HG02981 (cell line): Measurements from ENCODE around the gene CFL1.
"Not testable (repeated sequence)": the region's sequence is repeated elsewhere in the genome, so short reads cannot be mapped to it uniquely, and the experiment has no call there.

Source experiments
- ATAC-seq: cut with Tn5 transposase; IDR thresholded peaks from one replicate; pipeline ENCODE4 v1.9.1; 2021; ENCODE audit warnings: mild to moderate bottlenecking, moderate library complexity; ENCODE audit not compliant: unreplicated experiment

Gene CFL1

DNA sequence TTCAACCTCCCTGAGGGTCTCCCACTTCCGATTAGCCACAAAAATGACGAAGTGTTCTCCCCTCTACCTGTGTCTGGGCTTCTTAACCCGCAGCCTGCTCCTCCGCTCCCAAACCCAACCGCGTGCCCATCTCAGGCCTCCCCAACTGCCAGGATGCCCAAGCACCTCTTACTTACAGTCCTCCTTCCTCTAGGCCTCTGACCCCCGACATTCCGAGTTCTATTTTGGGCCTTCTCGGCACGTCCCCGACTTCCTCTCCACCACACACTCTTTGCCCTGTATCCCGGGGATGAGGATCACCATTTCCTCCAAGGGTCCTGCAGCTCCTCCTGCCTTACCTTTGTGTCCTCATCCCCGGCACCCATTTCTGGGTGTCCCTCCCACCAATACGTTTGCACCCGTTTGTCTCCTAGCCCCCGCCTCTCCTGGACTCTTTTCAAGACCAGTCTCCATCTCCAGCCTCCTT is 1.9 kb upstream of the CFL1 start:
- no peak for ATAC-seq

DNA sequence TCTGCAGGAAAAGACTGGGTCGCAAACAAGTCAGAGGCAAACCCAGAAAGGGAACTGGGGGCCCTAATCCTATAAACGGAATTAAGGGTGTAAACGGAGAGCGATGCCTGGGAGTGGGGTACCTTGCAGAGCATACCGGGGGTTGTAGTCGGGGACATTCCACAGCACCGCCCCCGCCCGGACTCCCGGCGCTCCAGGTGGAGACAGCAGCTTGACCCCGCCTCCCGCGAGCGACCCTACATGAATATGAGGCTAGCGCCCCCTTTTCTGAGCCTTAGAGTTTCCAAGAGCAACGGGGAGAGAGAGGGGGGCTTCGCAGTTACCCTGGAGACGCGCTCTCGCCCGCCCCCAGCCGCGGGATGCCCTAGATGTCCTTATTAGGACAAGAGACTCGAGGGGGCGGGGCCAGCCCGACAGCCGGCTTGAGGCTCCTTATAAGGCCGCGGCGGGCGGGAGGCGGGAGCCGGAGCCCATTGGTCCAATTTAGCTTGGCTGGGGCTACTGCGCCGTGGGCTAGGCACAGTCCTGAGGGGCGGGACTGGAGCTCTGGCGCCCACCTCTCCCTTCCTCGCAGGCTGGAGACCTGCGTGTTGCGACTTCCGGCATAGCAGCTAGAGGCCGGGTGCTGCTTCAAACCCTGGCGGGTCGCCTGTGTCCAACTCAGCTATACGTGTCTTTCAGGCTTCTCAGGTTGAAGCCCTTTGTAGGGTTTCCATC is 1.3 kb upstream of the CFL1 start:
- peak; percentile 51 for ATAC-seq

DNA sequence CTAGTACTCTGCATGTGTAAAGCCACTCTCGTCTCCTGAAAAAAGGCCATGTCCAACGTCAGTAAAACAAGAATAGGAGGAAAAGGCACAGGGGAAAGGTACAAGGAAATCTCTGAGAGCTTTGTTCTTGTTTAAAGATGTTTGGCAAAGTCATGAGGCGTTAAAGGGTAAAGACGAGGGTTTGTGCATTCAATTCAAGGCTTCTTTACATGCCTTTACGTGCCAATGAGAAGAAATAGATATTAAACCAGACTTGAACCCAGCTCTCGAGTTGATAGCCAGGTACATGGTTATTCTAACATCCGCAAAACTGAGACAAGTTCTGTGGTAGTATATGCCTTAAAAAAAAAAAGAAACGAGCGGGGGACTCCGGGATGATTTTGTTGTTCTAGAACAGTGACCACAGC is 704 bp upstream of the CFL1 start:
- no peak for ATAC-seq

DNA sequence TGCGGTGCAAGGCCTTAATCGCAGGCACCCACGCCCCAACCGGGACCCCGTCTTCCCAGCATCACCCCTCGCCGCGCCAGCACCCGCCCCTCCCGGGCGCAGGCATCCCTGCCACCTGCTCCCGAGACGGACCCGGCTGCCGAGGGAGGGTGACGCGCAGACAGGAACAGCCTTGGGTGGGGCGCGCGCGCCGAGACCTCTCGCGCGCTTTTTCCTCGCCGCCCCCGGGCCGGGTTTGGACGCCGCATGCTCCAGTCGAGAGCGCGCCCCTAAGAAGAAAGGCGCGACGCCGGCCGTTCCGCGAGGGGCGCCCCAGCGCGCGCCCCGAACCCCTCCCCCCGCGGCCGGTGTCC is 504 bp downstream of the CFL1 start:
- no peak for ATAC-seq

DNA sequence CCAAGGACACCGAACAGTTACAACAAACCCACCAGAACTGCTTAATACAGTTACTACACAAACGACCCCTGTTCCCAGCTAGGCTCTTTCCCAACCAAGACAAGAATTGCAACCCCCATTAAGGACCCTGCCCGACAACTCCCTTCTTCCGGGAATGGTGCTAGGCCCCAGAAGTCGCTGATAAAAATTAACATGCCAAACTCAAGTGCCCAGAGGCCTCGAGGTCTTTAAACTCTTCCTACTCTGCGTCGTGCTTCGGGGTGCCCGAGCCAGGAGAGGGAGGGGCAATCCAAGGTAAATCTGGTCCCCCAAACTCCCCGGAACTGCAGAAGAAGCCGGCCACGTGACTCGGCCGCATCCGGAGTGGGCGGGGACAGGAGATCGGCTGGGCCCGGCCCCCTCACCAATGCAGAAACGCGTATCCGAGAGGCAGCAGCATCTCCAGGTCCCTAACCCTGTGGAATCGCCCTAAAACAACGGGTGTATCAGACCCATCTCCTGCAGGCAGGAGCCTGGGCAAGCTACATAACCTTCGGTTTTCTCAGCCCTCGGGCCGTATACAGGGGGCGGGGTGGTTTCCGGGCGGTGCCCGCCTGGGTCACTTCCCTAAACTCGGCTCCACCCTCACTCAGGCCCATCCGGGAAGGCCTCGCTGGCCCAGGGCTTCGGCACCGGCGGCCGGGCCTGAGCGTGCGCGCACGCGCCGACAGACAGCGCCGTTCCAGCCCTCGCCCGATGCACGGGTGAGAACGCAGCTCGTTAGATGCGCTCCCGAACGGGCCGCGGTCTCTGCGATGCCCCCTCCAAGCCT is 1.1 kb downstream of the CFL1 start:
- peak; percentile 24 for ATAC-seq

DNA sequence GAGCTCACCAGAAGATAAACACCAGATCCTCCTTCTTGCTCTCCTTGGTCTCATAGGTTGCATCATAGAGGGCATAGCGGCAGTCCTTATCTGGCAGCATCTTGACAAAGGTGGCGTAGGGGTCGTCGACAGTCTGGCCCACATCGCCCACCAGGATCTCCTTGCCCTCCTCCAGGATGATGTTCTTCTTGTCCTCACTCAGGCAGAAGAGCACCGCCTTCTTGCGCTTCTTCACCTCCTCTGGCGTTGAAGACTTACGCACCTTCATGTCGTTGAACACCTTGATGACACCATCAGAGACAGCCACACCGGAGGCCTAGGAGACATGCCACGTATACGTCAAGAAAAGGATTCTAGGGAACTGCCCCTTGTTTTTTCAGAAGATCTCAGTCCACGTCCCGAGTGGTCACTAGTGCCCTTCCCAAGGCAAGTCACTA is 2.0 kb downstream of the CFL1 start:
- ATAC-seq, result no peak

DNA sequence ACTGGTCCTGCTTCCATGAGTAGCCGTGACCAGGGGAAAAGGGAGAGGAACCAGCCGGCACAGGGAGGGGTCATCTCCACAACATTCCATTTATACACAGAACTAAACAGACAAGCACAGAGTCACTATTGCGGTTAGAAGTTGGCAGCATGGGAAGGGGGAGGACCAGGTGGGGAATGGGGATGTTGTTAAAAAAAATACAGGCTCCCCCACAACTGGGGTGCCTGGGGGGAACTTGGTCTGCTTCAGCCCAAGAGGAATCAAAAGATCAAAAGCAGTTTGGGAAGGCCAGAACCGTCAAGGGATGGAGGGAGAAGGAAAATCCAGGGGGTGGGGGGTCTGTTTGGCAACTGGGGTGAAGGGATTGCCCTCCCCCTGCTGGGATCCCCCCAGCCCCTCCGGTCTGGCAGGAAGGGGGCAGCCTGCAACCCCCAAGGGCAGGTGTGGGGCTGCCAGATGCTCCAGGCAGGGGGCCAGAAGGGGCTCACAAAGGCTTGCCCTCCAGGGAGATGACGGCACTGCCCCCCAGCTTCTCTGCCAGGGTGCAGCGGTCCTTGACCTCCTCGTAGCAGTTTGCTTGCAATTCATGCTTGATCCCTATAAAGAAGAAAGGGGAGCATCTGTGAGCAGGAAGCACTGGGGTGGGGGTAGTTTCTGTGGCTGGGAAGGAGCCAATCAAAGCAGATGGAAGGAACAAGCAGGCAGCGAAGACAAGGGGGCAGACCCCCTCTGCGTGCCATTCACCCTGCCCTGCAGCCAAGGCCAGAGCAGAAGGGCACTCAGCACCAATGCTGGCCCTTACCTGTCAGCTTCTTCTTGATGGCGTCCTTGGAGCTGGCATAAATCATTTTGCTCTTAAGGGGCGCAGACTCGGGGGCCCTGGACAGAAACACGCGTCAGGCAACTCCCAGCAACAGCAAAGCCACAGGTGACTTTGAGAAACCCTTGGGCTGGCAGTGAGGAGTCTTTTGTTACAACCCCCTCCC is 2.8 kb downstream of the CFL1 start:
- no peak for ATAC-seq

DNA sequence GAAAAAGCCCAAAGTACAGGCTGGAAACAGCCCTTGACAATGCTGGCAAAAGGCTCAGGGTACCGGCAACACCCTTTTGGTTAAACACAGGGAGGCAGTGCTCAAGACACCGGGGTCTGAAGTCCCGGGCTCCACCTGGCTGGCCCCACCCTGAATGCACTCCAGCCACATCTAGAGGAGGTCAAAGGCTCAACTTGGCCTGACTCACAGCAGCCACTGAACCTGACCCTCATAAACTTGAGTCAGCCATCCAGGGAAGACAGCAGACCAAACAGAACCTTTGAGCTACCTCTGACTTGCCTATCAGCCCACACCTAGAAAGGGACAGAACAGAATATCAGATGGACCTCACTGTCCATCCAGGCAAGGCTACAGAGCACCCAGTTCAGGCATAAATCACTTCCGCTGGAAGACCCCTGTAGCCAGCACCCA is 3.8 kb downstream of the CFL1 start:
- no peak for ATAC-seq

DNA sequence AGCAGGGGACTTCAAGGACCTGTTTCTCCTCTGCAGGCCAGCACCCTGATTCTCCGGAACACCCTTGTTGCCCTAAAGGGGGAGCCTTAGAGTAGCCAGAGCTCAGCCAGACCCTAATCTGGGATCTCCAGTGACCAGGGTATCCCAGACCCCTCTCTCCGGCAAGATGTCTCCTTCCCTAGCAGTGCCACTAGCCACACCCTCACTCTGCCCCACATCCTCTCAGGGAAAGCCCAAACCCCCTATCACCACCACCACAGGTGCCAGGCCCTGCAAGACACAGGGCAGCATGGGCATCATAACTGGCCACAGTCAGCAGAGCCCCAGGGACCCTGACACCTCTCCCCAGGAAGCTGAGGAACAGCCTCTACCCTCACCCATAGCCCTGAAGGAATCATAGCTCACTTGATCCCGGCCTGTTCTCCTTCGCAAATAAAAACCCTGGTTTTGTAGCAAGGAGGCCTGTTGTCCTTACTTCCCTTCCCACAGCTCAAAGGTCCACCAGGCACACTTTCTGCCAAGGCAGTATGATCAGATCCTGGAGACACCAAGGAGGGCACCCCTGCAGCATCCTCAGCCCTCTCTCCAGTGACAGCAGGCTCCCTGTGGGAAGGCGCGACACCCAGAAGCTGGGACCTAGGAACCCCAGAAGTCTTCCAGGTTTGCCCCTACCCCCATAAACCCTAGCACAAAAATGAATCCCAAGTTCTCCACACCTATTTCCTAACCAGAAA is 4.6 kb downstream of the CFL1 start:
- no peak for ATAC-seq

DNA sequence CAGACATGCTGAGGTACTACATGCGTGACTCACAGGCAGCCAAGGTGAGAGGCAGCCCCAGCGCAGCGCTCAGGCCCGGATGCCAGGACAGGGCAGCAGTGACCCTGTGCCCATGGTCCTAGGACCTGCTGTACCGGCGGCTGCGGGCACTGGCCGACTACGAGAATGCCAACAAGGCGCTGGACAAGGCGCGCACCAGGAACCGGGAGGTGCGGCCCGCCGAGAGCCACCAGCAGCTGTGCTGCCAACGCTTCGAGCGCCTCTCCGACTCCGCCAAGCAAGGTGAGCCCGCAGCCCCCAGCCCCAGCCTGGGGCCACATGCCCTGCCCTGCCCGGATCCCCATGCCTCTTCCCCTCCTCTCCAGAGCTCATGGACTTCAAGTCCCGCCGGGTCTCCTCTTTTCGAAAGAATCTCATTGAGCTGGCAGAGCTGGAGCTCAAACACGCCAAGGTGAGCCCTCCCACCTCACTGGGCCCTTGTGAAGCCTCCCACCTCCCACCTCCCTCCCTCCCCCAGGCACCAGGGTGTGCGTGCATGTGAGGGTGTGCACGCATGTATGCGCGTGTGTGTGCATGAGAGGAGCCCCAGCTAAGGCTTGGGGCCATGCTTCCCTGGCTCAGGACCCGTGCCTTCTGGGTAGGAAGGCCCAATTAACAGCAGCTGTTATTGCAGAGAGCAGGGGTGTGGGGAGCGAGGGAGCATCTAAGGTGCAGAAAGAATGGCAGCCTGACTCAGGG is 5.3 kb downstream of the CFL1 start:
- no peak for ATAC-seq

DNA sequence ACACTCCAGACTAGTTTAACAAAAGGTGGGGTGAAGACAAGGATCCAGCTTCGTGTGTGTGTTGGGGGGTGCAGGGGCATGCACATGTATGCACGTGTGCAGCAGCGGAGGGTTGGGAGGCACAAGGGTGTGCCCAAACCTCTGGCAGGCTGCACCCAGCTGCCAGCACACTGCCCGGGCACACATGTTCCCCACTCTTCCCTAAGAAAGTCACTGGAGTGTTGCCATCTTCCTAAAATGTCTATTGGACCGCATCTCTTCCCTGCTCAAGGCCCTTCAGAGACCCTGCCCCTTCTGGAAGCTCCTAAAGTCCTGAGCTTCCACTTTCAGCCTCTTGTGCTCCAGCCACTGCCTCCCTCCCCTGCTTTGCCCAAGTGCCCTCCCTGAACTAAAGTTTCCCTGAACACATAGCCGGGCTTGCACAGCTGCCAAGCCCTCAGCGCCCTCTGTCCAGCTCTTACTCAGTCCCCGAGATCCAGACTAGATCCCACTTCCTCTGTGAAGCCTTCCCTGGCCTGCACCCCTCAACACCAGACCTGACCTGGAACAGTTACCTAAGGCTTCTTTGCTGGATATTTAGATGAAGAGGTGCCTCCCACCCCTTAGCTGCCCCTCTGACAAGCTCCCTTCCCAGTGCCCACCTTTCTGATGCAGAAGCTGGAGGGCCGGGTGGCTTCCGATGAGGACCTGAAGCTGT is 6.0 kb downstream of the CFL1 start:
- no peak for ATAC-seq

DNA sequence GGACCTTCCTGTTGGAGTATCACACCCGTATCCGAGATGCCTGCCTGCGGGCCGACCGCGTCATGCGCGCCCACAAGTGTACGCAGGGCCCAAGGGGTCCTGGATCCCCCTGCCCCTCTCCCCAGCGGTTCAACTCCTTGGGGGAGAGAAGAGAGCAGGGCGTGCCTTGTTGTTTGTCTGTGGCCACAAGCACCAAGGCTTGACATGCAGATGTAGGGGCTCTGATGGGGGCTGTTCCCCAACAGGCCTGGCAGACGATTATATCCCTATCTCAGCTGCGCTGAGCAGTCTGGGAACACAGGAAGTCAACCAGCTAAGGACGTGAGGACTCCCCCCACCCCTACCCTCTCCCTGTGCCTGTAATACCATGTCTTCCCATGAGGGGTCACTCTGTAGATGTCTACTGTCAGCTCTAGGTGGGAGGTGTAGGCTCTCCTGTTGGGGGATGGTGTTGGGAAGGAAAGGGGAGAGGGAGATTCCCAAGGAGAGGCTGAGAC is 6.8 kb downstream of the CFL1 start:
- no peak for ATAC-seq

DNA sequence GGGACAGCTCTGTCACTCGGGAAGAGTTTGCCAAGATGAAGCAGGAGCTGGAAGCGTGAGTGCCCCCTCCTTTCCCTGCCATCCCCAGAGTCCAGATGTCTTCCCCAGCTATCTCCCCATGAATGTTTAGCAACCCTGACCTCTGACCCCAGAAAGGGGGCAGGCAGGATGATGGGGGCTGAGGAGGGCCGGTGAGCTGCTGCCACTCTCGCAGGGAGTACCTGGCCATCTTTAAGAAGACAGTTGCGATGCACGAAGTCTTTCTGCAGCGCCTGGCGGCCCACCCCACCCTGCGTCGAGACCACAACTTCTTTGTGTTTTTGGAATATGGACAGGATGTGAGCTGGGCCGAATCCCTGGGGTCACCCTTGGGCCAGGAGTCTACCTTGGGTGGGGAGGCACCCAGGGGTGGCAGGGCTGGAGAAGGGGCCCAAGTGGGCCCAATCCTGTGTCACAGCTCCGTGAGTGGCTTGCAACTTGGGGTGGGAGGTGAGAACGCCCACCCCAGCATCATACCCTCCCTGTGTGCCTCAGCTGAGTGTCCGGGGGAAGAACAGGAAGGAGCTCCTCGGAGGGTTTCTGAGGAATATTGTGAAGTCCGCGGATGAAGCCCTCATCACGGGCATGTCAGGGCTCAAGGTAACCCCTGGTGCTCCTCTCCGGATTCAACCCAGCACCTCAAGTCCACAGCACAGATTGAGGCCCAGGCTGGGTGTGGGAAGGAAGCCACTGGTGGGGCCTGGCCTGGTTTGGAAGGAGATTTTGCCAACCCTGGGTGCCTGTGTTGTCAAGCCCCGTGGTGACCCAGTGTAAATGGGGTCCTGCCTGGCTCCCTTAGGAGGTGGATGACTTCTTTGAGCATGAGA is 7.5 kb downstream of the CFL1 start:
- ATAC-seq, result no peak

DNA sequence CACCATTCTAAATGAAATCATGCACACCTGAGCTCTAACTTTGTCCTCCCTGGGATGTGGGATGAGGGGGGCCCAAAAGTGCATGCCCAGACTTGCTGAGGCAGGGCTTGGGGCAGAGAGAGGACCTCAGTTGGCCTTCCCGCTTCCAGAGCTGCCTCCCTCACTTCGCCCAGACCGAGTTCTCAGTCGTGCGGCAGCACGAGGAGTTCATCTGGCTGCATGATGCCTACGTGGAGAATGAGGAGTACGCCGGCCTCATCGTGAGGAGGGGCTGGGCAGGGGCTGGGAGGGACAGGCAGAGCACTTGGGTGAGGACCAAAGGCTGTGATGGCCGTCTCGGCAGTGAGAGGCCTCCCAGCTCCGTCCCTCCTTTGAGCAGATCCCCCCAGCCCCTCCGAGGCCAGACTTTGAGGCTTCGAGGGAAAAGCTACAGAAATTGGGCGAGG is 8.2 kb downstream of the CFL1 start:
- no peak for ATAC-seq

DNA sequence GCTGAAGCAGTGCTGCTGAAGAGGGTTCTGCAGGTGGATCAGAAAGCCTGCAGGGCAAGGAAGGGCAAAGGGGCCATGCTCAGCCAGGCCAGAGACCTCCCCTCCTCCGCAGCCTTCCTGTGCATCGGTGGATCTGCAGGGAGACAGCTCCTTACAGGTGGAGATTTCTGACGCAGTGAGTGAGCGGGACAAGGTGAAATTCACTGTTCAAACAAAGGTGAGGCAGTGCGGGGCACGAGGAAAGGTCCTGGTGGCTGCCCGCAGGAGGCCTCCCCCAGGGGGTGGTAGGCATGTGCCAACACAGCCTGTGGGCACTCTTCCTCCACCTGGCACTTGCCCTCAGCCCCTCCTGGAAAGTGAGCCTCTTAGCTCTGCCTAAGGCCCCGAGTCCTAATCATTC is 8.6 kb downstream of the CFL1 start:
- no peak for ATAC-seq

DNA sequence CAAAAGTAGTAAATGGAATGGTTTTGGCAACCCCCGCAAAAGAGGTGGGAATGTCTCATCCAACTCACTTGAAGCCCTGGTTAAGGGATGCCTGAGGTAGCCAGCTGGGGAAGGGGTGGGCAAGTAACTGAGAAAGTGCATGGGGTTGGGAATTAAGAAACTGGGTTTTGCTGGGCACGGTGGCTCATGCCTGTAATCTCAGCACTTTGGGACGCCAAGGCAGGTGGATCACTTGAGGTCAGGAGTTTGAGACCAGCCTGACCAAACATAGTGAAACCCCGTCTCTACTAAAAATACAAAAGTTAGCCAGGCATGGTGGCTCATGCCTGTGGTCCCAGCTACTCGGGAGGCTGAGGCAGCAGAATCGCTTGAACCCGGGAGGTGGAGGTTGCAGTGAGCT is 9.3 kb downstream of the CFL1 start:
- not testable (repeated sequence) for ATAC-seq

DNA sequence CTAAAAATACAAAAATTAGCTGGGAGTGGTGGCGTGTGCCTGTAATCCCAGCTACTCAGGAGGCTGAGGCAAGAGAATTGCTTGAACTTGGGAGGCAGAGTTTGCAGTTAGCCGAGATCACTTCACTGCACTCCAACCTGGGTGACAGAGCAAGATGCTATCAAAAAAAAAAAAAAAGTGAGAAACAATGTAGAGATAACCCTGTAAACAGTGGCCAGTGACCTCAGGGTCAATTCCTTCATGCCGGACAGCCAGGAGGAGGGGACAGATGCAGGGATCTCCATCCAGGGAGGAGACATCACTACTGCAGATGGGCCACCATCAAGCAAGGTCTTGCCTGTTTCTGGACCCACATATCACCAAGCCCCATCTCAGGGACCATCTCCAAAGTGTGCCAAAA is 10.2 kb downstream of the CFL1 start:
- no peak for ATAC-seq
